Breast epithelium (tissue), 4 donors: ENCODE measurements around the gene HELZ2. TPM values are rescaled to one million over a fixed set of nuclear protein-coding genes. Genes with fewer than 3 reads are reported as not detected.

Experiments used
- DNase-seq, 2 donors: peaks; one replicate each; pipeline ENCODE4 v3.0.0-alpha.2; 2019; ENCODE audit warnings: low spot score in 2 of 2
- H3K27ac ChIP-seq, 2 donors: fragments of 200-600 bp; sonication (generic) in 1 of 2; one replicate each; pipeline ENCODE4 v1.5.1; 2016 to 2019; ENCODE audit warnings: mild to moderate bottlenecking in 1 of 2
- H3K27me3 ChIP-seq, 2 donors: fragments of 200-600 bp; sonication (generic) in 1 of 2; one replicate each; pipeline versions ENCODE4 v1.5.1 to v1.6.0; 2017 to 2019; ENCODE audit warnings: control low read depth in 1 of 2, mild to moderate bottlenecking in 1 of 2
- H3K36me3 ChIP-seq: fragments of 200-600 bp; one replicate; pipeline ENCODE4 v1.5.1; 2019
- H3K4me1 ChIP-seq, 2 donors: fragments of 200-600 bp; sonication (generic); one replicate each; pipeline ENCODE4 v1.5.1; 2016 to 2019; ENCODE audit warnings: control low read depth in 1 of 2
- H3K4me3 ChIP-seq, 3 donors: fragments of 200-600 bp; sonication (generic); 1 replicate in 2 of 3; 2 replicates in 1 of 3; pipeline ENCODE4 v1.5.1; 2016 to 2019; ENCODE audit warnings: mild to moderate bottlenecking in 3 of 3, moderate library complexity in 2 of 3
- H3K9me3 ChIP-seq, 2 donors: fragments of 200-600 bp; sonication (generic) in 1 of 2; one replicate each; pipeline ENCODE4 v1.5.1; 2016 to 2019; ENCODE audit warnings: control low read depth in 1 of 2
- CTCF ChIP-seq, 3 donors: fragments of 450-650 bp; IDR thresholded peaks; one replicate each; pipeline ENCODE4 v1.5.1; 2016 to 2017; ENCODE audit warnings: antibody characterized with exemption in 3 of 3, mild to moderate bottlenecking in 3 of 3, moderate library complexity in 3 of 3
- POLR2A ChIP-seq: fragments of 450-650 bp; IDR thresholded peaks from one replicate; pipeline ENCODE4 v1.6.1; 2016; ENCODE audit warnings: antibody characterized with exemption, mild to moderate bottlenecking, moderate library complexity
- POLR2AphosphoS5 ChIP-seq, 3 donors: sonication (generic); formaldehyde crosslinking; IDR thresholded peaks; one replicate each; pipeline ENCODE4 v1.6.1; 2017; ENCODE audit warnings: antibody characterized with exemption in 3 of 3
- intact Hi-C: fragments of 100-400 bp; cut with DNase I; formaldehyde crosslinking; loops from one replicate; pipeline ENCODE4 v1.15.1; 2023; ENCODE audit warnings: low total_unique reads
- total RNA-seq, 3 donors: library from RNA; depleted of rRNA; stranded (reverse); fragments of >200 nt; gene quantifications; one replicate each; pipeline ENCODE4 v1.1.0, GENCODE V29; 2016

Gene HELZ2
- total RNA-seq, 3 donors from 2014 or later, result 9.9 to 22.6 (median 20.3) TPM

DNA sequence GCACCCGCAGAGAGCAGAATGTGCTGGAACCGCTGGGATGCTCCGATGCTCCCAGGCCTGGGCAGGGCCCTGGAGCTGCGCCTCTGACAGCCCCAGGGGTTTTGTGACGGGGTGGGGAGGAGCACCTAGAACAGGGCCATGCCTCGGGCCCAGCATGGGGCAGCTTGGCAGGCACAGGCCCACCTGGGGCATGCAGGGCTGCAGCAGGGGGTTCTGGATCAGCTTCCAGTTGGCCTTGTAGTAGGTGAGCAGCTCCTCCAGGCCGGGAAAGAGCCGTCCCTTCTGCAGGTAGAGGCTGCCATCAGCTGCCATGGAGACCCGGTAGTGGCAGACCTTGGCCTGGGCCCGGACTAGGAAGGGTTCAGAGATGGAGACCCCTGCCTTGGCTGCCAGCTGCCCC lies 30.9 kb downstream of the HELZ2 start:
- H3K27ac ChIP-seq, result no peak overlapping the region
- H3K9me3 ChIP-seq, result no peaks in the 10 kb centered on the region
- TF ChIP-seq POLR2AphosphoS5 (IDR thresholded peaks at IDR 0.05), result no peak
- no peak for TF ChIP-seq POLR2A
- no peak for TF ChIP-seq CTCF (IDR thresholded peaks at IDR 0.05)
- DNase-seq, result no peak
- peaks cover 0 to 17% of the 10 kb centered on the region in 2 donors for H3K27me3 ChIP-seq
- no peak overlapping the region for H3K4me3 ChIP-seq
- intact Hi-C loops, result no loop called here
- peaks cover 0 to 7% of the 10 kb centered on the region in 2 donors for H3K4me1 ChIP-seq
- H3K36me3 ChIP-seq, result no peaks in the 10 kb centered on the region

DNA sequence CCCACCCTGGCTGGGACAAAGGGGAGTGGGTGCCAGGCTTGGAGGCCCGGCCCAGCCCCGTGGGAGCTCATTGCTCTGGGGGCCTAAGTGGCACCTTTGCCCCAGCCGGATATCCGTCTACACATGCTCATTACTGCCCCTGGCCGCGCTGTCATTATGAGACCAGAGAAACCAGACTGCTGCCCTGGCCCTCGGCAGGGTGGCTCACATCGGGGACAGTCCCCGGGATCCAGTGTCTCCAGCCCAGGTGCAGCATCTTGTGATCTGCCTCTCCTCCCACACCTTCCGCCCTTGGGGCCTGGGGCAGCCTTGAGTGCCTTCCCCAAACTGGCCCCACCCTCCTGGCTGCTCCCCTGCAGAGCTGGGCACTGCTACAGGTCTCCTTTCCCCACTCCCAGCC lies 31.3 kb downstream of the HELZ2 start:
- H3K4me3 ChIP-seq, result peak overlapping the region in 2 of 3 donors; percentile 35 to 57
- no peaks in the 10 kb centered on the region for H3K36me3 ChIP-seq
- H3K27me3 ChIP-seq, result peaks cover 0 to 13% of the 10 kb centered on the region in 2 donors
- intact Hi-C loops, result no loop called here
- DNase-seq, result no peak
- H3K9me3 ChIP-seq, result no peaks in the 10 kb centered on the region
- peaks cover 2 to 7% of the 10 kb centered on the region in 2 donors for H3K4me1 ChIP-seq
- TF ChIP-seq POLR2A (no peak), CTCF (IDR thresholded peaks at IDR 0.05) (no peak), POLR2AphosphoS5 (IDR thresholded peaks at IDR 0.05) (no peak)
- peak overlapping the region; percentile 61 to 68 for H3K27ac ChIP-seq

GRCh38 chr20:63542031-63542559 lies 31.9 kb downstream of the HELZ2 start:
- intact Hi-C loops, result no loop called here
- no peak for TF ChIP-seq POLR2A
- TF ChIP-seq CTCF (IDR thresholded peaks at IDR 0.05), result no peak
- peak in 1 of 3 donors; percentile 38 for TF ChIP-seq POLR2AphosphoS5 (IDR thresholded peaks at IDR 0.05)
- Histone ChIP-seq H3K27me3 (peaks cover 0 to 7% of the 10 kb centered on the region in 2 donors), H3K36me3 (no peaks in the 10 kb centered on the region), H3K27ac (peak overlapping the region; percentile 61 to 68), H3K9me3 (no peaks in the 10 kb centered on the region), H3K4me1 (peaks cover 5 to 7% of the 10 kb centered on the region in 2 donors), H3K4me3 (peak overlapping the region in 2 of 3 donors; percentile 35 to 57)
- peak; percentile 71 to 75 for DNase-seq

DNA sequence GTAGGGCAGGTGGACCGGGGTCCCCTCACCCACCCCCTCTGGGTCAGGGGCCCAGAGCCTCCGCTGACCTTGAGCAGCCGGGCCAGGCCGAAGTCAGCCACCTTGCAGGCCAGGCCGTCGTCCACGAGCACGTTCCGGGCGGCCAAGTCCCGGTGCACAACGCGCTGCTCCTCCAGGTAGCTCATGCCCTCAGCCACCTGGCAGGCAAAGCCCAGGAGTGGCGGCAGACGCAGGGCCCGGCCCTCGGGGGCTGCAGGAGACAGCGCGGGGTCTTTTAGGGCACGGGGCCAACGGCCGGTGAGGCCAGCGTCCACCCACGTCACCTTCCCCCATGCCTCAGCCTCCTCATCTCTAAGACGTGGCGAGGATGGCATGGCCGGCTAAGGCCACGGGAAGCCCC lies 32.7 kb downstream of the HELZ2 start:
- peak overlapping the region; percentile 61 to 68 for H3K27ac ChIP-seq
- intact Hi-C loops, result no loop called here
- peaks cover 7 to 10% of the 10 kb centered on the region in 2 donors for H3K4me1 ChIP-seq
- H3K9me3 ChIP-seq, result no peaks in the 10 kb centered on the region
- TF ChIP-seq POLR2A (no peak), POLR2AphosphoS5 (IDR thresholded peaks at IDR 0.05) (no peak), CTCF (IDR thresholded peaks at IDR 0.05) (no peak)
- no peaks in the 10 kb centered on the region for H3K36me3 ChIP-seq
- H3K4me3 ChIP-seq, result peak overlapping the region in 2 of 3 donors; percentile 35 to 57
- DNase-seq, result no peak
- H3K27me3 ChIP-seq, result peaks cover 0 to 6% of the 10 kb centered on the region in 2 donors

DNA sequence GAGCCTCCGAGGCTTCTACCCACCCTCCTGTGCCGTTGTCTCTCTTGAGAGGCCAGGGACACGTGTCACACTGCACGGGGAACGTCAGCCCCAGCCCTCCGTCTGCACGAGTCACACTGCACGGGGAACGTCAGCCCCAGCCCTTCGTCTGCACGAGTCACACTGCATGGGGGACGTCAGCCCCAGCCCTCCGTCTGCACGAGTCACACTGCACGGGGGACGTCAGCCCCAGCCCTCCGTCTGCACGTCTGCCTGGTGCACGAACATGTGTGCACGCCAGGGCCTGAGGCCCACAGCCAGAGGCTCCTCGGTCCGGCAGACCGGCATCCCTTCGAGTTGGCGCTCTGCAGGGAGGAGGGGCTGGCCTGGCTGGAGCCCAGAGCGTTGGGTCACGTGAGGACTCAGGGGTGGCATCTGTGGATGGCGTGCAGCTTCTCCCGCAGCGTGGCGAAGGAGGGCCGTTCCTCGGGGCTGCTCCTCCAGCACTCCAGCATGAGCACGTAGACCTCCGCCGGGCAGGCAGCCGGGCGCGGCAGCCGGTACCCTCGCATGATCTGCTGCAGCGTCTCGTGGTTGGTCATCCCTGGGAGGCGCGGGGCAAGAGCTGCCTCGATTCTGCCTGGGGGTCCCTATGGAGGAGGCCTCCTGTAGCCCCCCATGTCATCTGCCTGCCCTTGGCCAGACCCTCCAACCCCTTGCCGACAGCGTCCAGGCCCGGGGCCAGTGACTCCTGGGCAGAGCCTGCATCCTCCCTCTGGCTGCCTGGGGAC lies 33.4 kb downstream of the HELZ2 start:
- no peaks in the 10 kb centered on the region for H3K9me3 ChIP-seq
- peaks cover 7 to 10% of the 10 kb centered on the region in 2 donors for H3K4me1 ChIP-seq
- no peak for DNase-seq
- H3K27me3 ChIP-seq, result no peaks in the 10 kb centered on the region
- no peak overlapping the region for H3K4me3 ChIP-seq
- H3K27ac ChIP-seq, result no peak overlapping the region
- TF ChIP-seq CTCF (IDR thresholded peaks at IDR 0.05) (no peak), POLR2AphosphoS5 (IDR thresholded peaks at IDR 0.05) (no peak), POLR2A (no peak)
- intact Hi-C loops, result no loop called here
- no peaks in the 10 kb centered on the region for H3K36me3 ChIP-seq
